GM18511 (cell line): ENCODE measurements around the gene MAML2.
"Not testable (repeated sequence)": the region's sequence is repeated elsewhere in the genome, so short reads cannot be mapped to it uniquely, and the experiment has no call there.

ENCODE experiments used
- ATAC-seq: cut with Tn5 transposase; IDR thresholded peaks from one replicate; pipeline ENCODE4 v1.9.1; 2021; ENCODE audit warnings: mild to moderate bottlenecking, moderate library complexity; ENCODE audit not compliant: unreplicated experiment

The MAML2 gene

GRCh38 chr11:96272529-96273222 is 70.3 kb downstream of the MAML2 start:
- ATAC-seq: peak; percentile 51

GRCh38 chr11:96271777-96272176 is 71.2 kb downstream of the MAML2 start:
- ATAC-seq: no peak

GRCh38 chr11:96271352-96271751 is 71.6 kb downstream of the MAML2 start:
- ATAC-seq: not testable (repeated sequence)

GRCh38 chr11:96268527-96268926 is 74.5 kb downstream of the MAML2 start:
- ATAC-seq: not testable (repeated sequence)

- peak; percentile 97 for ATAC-seq
Measured at GRCh38 chr11:96267496-96268032, 75.4 kb downstream of the MAML2 start.

GRCh38 chr11:96267001-96267495 is 75.9 kb downstream of the MAML2 start:
- peak; percentile 2 for ATAC-seq

GRCh38 chr11:96265972-96266371 is 77.0 kb downstream of the MAML2 start:
- ATAC-seq: no peak

- no peak for ATAC-seq
Measured at GRCh38 chr11:96265220-96265737, 77.7 kb downstream of the MAML2 start.

GRCh38 chr11:96264364-96264763 is 78.6 kb downstream of the MAML2 start:
- no peak for ATAC-seq

- ATAC-seq: no peak
Measured at GRCh38 chr11:96263238-96263763, 79.7 kb downstream of the MAML2 start.

GRCh38 chr11:96260532-96260931 is 82.5 kb downstream of the MAML2 start:
- ATAC-seq: no peak

GRCh38 chr11:96260067-96260511 is 82.9 kb downstream of the MAML2 start:
- no peak for ATAC-seq

GRCh38 chr11:96259134-96259830 is 83.7 kb downstream of the MAML2 start:
- no peak for ATAC-seq

GRCh38 chr11:96257972-96258934 is 84.7 kb downstream of the MAML2 start:
- ATAC-seq: peak; percentile 82

GRCh38 chr11:96257036-96257435 is 86.0 kb downstream of the MAML2 start:
- ATAC-seq: no peak

GRCh38 chr11:96256215-96257011 is 86.6 kb downstream of the MAML2 start:
- ATAC-seq: no peak

- no peak for ATAC-seq
Measured at GRCh38 chr11:96254854-96255253, 88.1 kb downstream of the MAML2 start.

GRCh38 chr11:96254087-96254486 is 88.9 kb downstream of the MAML2 start:
- ATAC-seq: peak; percentile 62
